Prostate gland (tissue), 2 donors: Measurements from ENCODE around the gene RAB36.

Experiments
- CTCF ChIP-seq, 4 experiments: fragments of 200-600 bp in 2 of 4; fragments of 450-650 bp in 2 of 4; sonication (generic) in 2 of 4; IDR thresholded peaks; 1 replicate in 3 of 4; 2 replicates in 1 of 4; pipeline ENCODE4 v1.5.1; 2016 to 2019; ENCODE audit warnings: antibody characterized with exemption in 4 of 4, mild to moderate bottlenecking in 2 of 4, moderate library complexity in 2 of 4
- POLR2A ChIP-seq: fragments of 450-650 bp; IDR thresholded peaks from one replicate; pipeline ENCODE4 v1.6.1; 2016; ENCODE audit warnings: antibody characterized with exemption, mild to moderate bottlenecking

GRCh38 chr22:23101524-23101923 is 43.8 kb upstream of the RAB36 start:
- TF ChIP-seq CTCF (IDR thresholded peaks at IDR 0.05) (no peak), POLR2A (no peak)
